Stomach (tissue), 4 donors: ENCODE results near the gene NCAN.

Experiments
- EP300 ChIP-seq: sonication (generic); formaldehyde crosslinking; IDR thresholded peaks from one replicate; pipeline ENCODE4 v1.6.1; 2017; ENCODE audit warnings: antibody characterized with exemption
- TF ChIP-seq, protein P1 (sequence below), 7 experiments: fragments of 450-650 bp in 4 of 7; fragments of 200-600 bp in 3 of 7; sonication (generic) in 3 of 7; IDR thresholded peaks; one replicate each; pipeline ENCODE4 v1.5.1; 2016 to 2019; ENCODE audit warnings: antibody characterized with exemption in 7 of 7, control low read depth in 2 of 7, mild to moderate bottlenecking in 1 of 7

DNA sequence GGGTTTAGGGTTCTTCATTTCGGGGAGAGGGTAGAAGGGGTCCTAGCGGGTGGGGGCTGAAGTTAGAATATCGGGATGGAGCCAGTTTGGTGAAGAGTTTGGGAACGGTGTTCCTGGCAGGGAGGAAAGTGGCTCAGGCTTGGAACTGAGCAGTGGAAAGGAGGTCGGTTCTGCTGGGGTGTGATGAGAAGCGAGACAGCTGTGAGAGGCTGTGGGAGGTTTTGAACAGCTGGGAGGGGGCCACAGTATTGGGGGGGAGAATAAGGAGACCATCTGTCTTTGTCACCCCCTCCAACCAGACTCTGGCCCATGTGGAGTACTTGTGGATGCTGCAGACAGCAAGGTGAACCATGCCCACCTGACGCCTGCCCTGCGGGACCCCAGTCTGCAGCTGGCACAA, 62.4 kb downstream of the NCAN start:
- TF ChIP-seq, protein P1, sequence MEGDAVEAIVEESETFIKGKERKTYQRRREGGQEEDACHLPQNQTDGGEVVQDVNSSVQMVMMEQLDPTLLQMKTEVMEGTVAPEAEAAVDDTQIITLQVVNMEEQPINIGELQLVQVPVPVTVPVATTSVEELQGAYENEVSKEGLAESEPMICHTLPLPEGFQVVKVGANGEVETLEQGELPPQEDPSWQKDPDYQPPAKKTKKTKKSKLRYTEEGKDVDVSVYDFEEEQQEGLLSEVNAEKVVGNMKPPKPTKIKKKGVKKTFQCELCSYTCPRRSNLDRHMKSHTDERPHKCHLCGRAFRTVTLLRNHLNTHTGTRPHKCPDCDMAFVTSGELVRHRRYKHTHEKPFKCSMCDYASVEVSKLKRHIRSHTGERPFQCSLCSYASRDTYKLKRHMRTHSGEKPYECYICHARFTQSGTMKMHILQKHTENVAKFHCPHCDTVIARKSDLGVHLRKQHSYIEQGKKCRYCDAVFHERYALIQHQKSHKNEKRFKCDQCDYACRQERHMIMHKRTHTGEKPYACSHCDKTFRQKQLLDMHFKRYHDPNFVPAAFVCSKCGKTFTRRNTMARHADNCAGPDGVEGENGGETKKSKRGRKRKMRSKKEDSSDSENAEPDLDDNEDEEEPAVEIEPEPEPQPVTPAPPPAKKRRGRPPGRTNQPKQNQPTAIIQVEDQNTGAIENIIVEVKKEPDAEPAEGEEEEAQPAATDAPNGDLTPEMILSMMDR (IDR thresholded peaks at IDR 0.05), result no peak
- TF ChIP-seq EP300, result no peak
